GM20000 (cell line): ENCODE measurements around the gene CEP164.

Source experiments
- DNase-seq: peaks from one replicate; pipeline ENCODE4 v3.0.0; 2012; ENCODE audit warnings: low spot score
- CTCF ChIP-seq: IDR thresholded peaks from 2 replicates; pipeline ENCODE4 v1.5.1; 2012; ENCODE audit warnings: mild to moderate bottlenecking, control low read depth; ENCODE audit errors: extremely low read depth, missing control alignments

The CEP164 gene

GRCh38 chr11:117457031-117457785, 129.6 kb downstream of the CEP164 start:
- no peak for TF ChIP-seq CTCF
- no peak for DNase-seq

GRCh38 chr11:117457835-117458234, 130.2 kb downstream of the CEP164 start:
- DNase-seq, result no peak
- no peak for TF ChIP-seq CTCF

GRCh38 chr11:117458275-117459122, 130.8 kb downstream of the CEP164 start:
- peak; percentile 44 for DNase-seq
- TF ChIP-seq CTCF, result no peak

- no peak for DNase-seq
- TF ChIP-seq CTCF, result no peak
These were observed 131.7 kb downstream of the CEP164 start for GRCh38 chr11:117459123-117459978.

- no peak for DNase-seq
- no peak for TF ChIP-seq CTCF
These were observed 132.3 kb downstream of the CEP164 start for GRCh38 chr11:117459979-117460300.

GRCh38 chr11:117461396-117462182, 133.9 kb downstream of the CEP164 start:
- DNase-seq, result no peak
- no peak for TF ChIP-seq CTCF
